Lower leg skin (tissue), 4 donors: Measurements from ENCODE around the gene KLHL21. TPM values are rescaled to one million over a fixed set of nuclear protein-coding genes. Genes with fewer than 3 reads are reported as not detected.

ENCODE experiments used
- DNase-seq, 2 donors: peaks; one replicate each; pipeline ENCODE4 v3.0.0-alpha.2; 2019; ENCODE audit warnings: low spot score in 2 of 2
- H3K4me3 ChIP-seq: fragments of 200-600 bp; sonication (generic); 2 replicates; pipeline ENCODE4 v1.5.1; 2017; ENCODE audit warnings: mild to moderate bottlenecking, low read depth; ENCODE audit not compliant: poor library complexity, severe bottlenecking
- CTCF ChIP-seq, 3 donors: fragments of 450-650 bp; IDR thresholded peaks; one replicate each; pipeline ENCODE4 v1.5.1; 2016; ENCODE audit warnings: antibody characterized with exemption in 3 of 3, mild to moderate bottlenecking in 3 of 3, moderate library complexity in 2 of 3
- POLR2A ChIP-seq, 2 donors: fragments of 450-650 bp; IDR thresholded peaks; one replicate each; pipeline ENCODE4 v1.6.1; 2016 to 2017; ENCODE audit warnings: antibody characterized with exemption in 2 of 2, mild to moderate bottlenecking in 1 of 2, moderate library complexity in 1 of 2
- WGBS, 2 donors: methylation state at CpG; one replicate each; pipeline ENCODE4 v1.1.5; 2018; 5-methylcytosine and 5-hydroxymethylcytosine counted together
- intact Hi-C: fragments of 100-400 bp; cut with DNase I; formaldehyde crosslinking; loops from one replicate; pipeline ENCODE4 v1.15.0; 2023; ENCODE audit warnings: low total_unique reads
- total RNA-seq, 4 donors: library from RNA; depleted of rRNA; stranded (reverse); fragments of >200 nt; gene quantifications; one replicate each; pipeline ENCODE4 v1.1.0, GENCODE V29; 2016

The KLHL21 gene
- total RNA-seq, 4 donors from 2014 or later: 89.6 to 147 (median 130) TPM

GRCh38 chr1:6614019-6614928, 11.6 kb upstream of the KLHL21 start:
- intact Hi-C loops: no loop called here
- TF ChIP-seq POLR2A (IDR thresholded peaks at IDR 0.05) (no peak), CTCF (IDR thresholded peaks at IDR 0.05) (no peak)
- H3K4me3 ChIP-seq: peak overlapping the region; percentile 87
- WGBS, 2 donors: 0 to 1% methylated on average over 4 to 47 of the region's 117 CpGs
- DNase-seq: no peak

- peak within 1 kb of the TSS; percentile 87 for H3K4me3 ChIP-seq
- TF ChIP-seq POLR2A (IDR thresholded peaks at IDR 0.05) (no peak), CTCF (IDR thresholded peaks at IDR 0.05) (no peak)
- DNase-seq: peak; percentile 99 to 100
- intact Hi-C loops: no loop called here
- whole genome bisulfite sequencing, 2 donors: 0% methylated on average over 4 to 19 of the region's 84 CpGs
Observed at GRCh38 chr1:6613361-6614018, 10.8 kb upstream of the KLHL21 start, which contains the start of gene PHF13. Gene PHF13 (plus strand): TSS chr1:6613731. CDS start chr1:6614067, 336 bp downstream.

- 0% methylated on average over 36 to 59 of the region's 67 CpGs for WGBS, 2 donors
- peak in 1 of 2 donors; percentile 93 for DNase-seq
- intact Hi-C loops: no loop called here
Observed at GRCh38 chr1:6612641-6613360, 10.1 kb upstream of the KLHL21 start.

GRCh38 chr1:6603915-6604558, 1.4 kb upstream of the KLHL21 start:
- intact Hi-C loops: no loop called here
- 5 to 14% methylated on average over 19 of the region's 19 CpGs for WGBS, 2 donors
- peak; percentile 65 to 95 for DNase-seq
- peak overlapping the region; percentile 45 for H3K4me3 ChIP-seq
- TF ChIP-seq POLR2A (IDR thresholded peaks at IDR 0.05): no peak
- TF ChIP-seq CTCF (IDR thresholded peaks at IDR 0.05): no peak

More at GRCh38 chr1:6612641-6613360, 10.1 kb upstream of the KLHL21 start:
- TF ChIP-seq POLR2A (IDR thresholded peaks at IDR 0.05): no peak
- no peak for TF ChIP-seq CTCF (IDR thresholded peaks at IDR 0.05)
- peak overlapping the region; percentile 67 for H3K4me3 ChIP-seq

GRCh38 chr1:6603238-6603914, 707 bp upstream of the KLHL21 start:
- WGBS, 2 donors: 0 to 1% methylated on average over 32 to 33 of the region's 36 CpGs
- H3K4me3 ChIP-seq: peak overlapping the region; percentile 45
- peak in 1 of 2 donors; percentile 93 for DNase-seq
- no peak for TF ChIP-seq POLR2A (IDR thresholded peaks at IDR 0.05)
- TF ChIP-seq CTCF (IDR thresholded peaks at IDR 0.05): no peak
- intact Hi-C loops: no loop called here
